Endothelial cell of umbilical vein (primary cell): Measurements from ENCODE around the gene CDCP2. TPM values are rescaled to one million over a fixed set of nuclear protein-coding genes. Genes with fewer than 3 reads are reported as not detected.

ENCODE experiments used
- BruUV-seq: library from RNA; stranded (reverse); fragments of 400-500 nt; replicated peaks from 2 replicates; lab custom pipeline; 2021; lab: Mats Ljungman, UMichigan
- CTCF ChIA-PET: fragments of 300-600, 350-600 bp; sonication (Branson Sonifier 250); formaldehyde crosslinking; loops from one replicate; lab custom pipeline; 2021; ENCODE audit warnings: antibody characterized with exemption, inconsistent platforms; lab: Charles Lee
- POLR2A ChIA-PET: fragments of 300-600, 350-600 bp; sonication (Branson Sonifier 250); formaldehyde crosslinking; loops from one replicate; lab custom pipeline; 2021; ENCODE audit warnings: antibody characterized with exemption, inconsistent platforms; lab: Charles Lee
- DNase-seq: peaks from one replicate; pipeline ENCODE4 v3.0.0-alpha.2; 2011; ENCODE audit warnings: low read depth, low spot score
- FAIRE-seq: peaks from 2 replicates; lab custom pipeline; 2011; peaks lifted over from hg19 to GRCh38; lab: Jason Lieb, UNC
- H2AFZ ChIP-seq: 2 replicates; pipeline ENCODE4 v1.6.0; 2012; ENCODE audit warnings: low read depth, low read length, control low read depth, inconsistent platforms
- H3K27ac ChIP-seq: 2 replicates; pipeline ENCODE4 v1.5.1; 2011; ENCODE audit warnings: low read depth, mild to moderate bottlenecking, control low read depth, low read length, moderate library complexity; ENCODE audit not compliant: insufficient read depth
- H3K27me3 ChIP-seq, 2 experiments: 2 replicates each; pipeline versions ENCODE4 v1.6.0 to v1.6.1; 2011; ENCODE audit warnings: low read length in 2 of 2, mixed read lengths in 1 of 2; ENCODE audit not compliant: control insufficient read depth in 2 of 2, insufficient read depth in 2 of 2
- H3K36me3 ChIP-seq, 2 experiments: 2 replicates in 1 of 2; 3 replicates in 1 of 2; pipeline ENCODE4 v1.5.1; 2011; ENCODE audit warnings: low read length in 2 of 2, mild to moderate bottlenecking in 1 of 2, moderate library complexity in 1 of 2; ENCODE audit not compliant: control insufficient read depth in 2 of 2, insufficient read depth in 2 of 2; ENCODE audit errors: extremely low read depth in 1 of 2
- H3K4me1 ChIP-seq: 3 replicates; pipeline ENCODE4 v1.5.1; 2011; ENCODE audit warnings: mild to moderate bottlenecking, low read length; ENCODE audit not compliant: control insufficient read depth, insufficient read depth; ENCODE audit errors: extremely low read depth
- H3K4me2 ChIP-seq: 2 replicates; pipeline ENCODE4 v1.6.1; 2011; ENCODE audit warnings: low read length, control low read depth, mixed read lengths; ENCODE audit not compliant: insufficient read depth
- H3K4me3 ChIP-seq, 3 experiments: fragments of 200-600 bp in 1 of 3; sonication (generic), shearing (Covaris generic) in 1 of 3; replicated peaks in 1 of 3; 2 replicates each; pipeline ENCODE4 v1.5.1; 2011 to 2016; ENCODE audit warnings: control low read depth in 3 of 3, low read length in 3 of 3, mild to moderate bottlenecking in 2 of 3, inconsistent platforms in 1 of 3, low read depth in 1 of 3, moderate library complexity in 1 of 3; ENCODE audit not compliant: insufficient read depth in 1 of 3
- H3K79me2 ChIP-seq: 2 replicates; pipeline ENCODE4 v1.6.0; 2012; ENCODE audit warnings: low read length, inconsistent platforms; ENCODE audit not compliant: control insufficient read depth, insufficient read depth
- H3K9ac ChIP-seq: replicated peaks from 2 replicates; pipeline ENCODE3; 2011; ENCODE audit warnings: low read length, control low read depth; ENCODE audit not compliant: insufficient read depth; ENCODE audit errors: extremely low read depth
- H3K9me1 ChIP-seq: replicated peaks from 3 replicates; pipeline ENCODE4 v1.6.0; 2011; ENCODE audit warnings: mild to moderate bottlenecking, low read length; ENCODE audit not compliant: control insufficient read depth, insufficient read depth; ENCODE audit errors: extremely low read depth
- H3K9me3 ChIP-seq: replicated peaks from 2 replicates; pipeline ENCODE4 v1.5.1; 2012; ENCODE audit warnings: low read length, inconsistent platforms; ENCODE audit not compliant: control insufficient read depth, insufficient read depth
- H4K20me1 ChIP-seq: replicated peaks from 2 replicates; pipeline ENCODE3; 2011; ENCODE audit warnings: mild to moderate bottlenecking, low read length; ENCODE audit not compliant: control insufficient read depth, insufficient read depth; ENCODE audit errors: extremely low read depth
- FOS ChIP-seq: IDR thresholded peaks from 2 replicates; pipeline ENCODE4 v1.6.1; 2011; ENCODE audit warnings: mild to moderate bottlenecking, low read length, moderate library complexity, borderline replicate concordance; ENCODE audit not compliant: insufficient read depth
- GATA2 ChIP-seq: IDR thresholded peaks from 2 replicates; pipeline ENCODE4 v1.7.0; 2011; ENCODE audit warnings: low read depth, mild to moderate bottlenecking, moderate library complexity, mixed read lengths, low read length; ENCODE audit not compliant: insufficient read length, insufficient read depth
- JUN ChIP-seq: IDR thresholded peaks from 2 replicates; pipeline ENCODE4 v1.6.1; 2011; ENCODE audit warnings: borderline replicate concordance, low read depth; ENCODE audit not compliant: insufficient read length, insufficient read depth
- MYC ChIP-seq: IDR thresholded peaks from one replicate; pipeline ENCODE4 v1.6.1; 2011; ENCODE audit warnings: mild to moderate bottlenecking, low read depth, low read length
- POLR2AphosphoS5 ChIP-seq: IDR thresholded peaks from 2 replicates; pipeline ENCODE4 v1.6.1; 2012; ENCODE audit warnings: low read depth, mild to moderate bottlenecking, control low read depth, low read length, moderate library complexity; ENCODE audit not compliant: insufficient read depth
- dilution Hi-C: fragments of 300-500 bp; cut with MboI; formaldehyde crosslinking; loops from one replicate; pipeline ENCODE4 v1.15.0; 2019; ENCODE audit warnings: low sequenced_read_pairs; ENCODE audit not compliant: extremely low pct_ligation_motif_present
- intact Hi-C: fragments of 100-400 bp; cut with micrococcal nuclease; formaldehyde crosslinking; loops from one replicate; pipeline ENCODE4 v1.10.0; 2022
- polyA plus RNA-seq, 4 experiments: library from polyadenylated mRNA; depleted of rRNA in 3 of 4; stranded (reverse) in 3 of 4; unstranded in 1 of 4; fragments of >200 nt; gene quantifications; 2 replicates each; pipeline versions ENCODE4 v1.2.1 to v1.2.3, GENCODE V29; 2011 to 2012; ENCODE audit warnings: missing spikeins in 1 of 4
- total RNA-seq: library from RNA; stranded (reverse); gene quantifications from 2 replicates; pipeline ENCODE4 v1.2.3, GENCODE V29; 2021
- TF ChIP-seq, protein P1 (sequence below): IDR thresholded peaks from 2 replicates; pipeline ENCODE4 v1.6.1; 2011; ENCODE audit not compliant: insufficient read depth, insufficient read length
- TF ChIP-seq, protein P2 (sequence below), 2 donors: IDR thresholded peaks; 1 replicate in 1 of 2; 2 replicates in 1 of 2; pipeline ENCODE4 v1.5.1; 2011; ENCODE audit warnings: low read length in 2 of 2, mild to moderate bottlenecking in 2 of 2, moderate library complexity in 2 of 2, control low read depth in 1 of 2, inconsistent platforms in 1 of 2, low read depth in 1 of 2; ENCODE audit not compliant: insufficient read depth in 1 of 2; ENCODE audit errors: extremely low read depth in 1 of 2

Gene CDCP2
- total and polyA plus RNA-seq, 2 donors (not counting 3 experiments of a cell fraction or from before 2014, with no cell fraction given), result 0.10 TPM; not detected in 1

DNA sequence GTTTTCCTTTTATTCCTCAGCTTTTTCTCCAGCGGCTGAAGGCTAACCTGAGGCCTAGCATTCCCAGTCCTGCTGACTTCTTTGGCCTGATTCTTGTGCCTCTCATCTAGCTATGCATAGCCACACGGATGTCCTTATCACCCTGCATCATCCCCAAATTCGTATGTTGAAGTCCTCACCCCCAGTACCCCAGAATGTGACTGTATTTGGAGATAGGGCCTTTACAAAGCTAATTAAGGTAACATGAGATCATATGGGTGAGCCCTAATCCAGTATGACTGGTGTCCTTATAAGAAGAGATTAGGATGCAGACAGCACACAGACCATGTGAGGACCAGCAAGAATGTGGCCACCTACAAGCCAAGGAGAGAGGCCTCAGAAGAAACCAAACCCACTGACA lies 44.6 kb downstream of the CDCP2 start:
- Histone ChIP-seq H3K4me3 (no peak overlapping the region), H3K9me3 (no peaks in the 10 kb centered on the region), H4K20me1 (no peaks in the 10 kb centered on the region), H3K9ac (no peak overlapping the region), H3K36me3 (no peaks in the 10 kb centered on the region), H3K4me1 (no peaks in the 10 kb centered on the region), H2AFZ (no peak overlapping the region), H3K79me2 (no peaks in the 10 kb centered on the region), H3K4me2 (no peak overlapping the region), H3K27me3 (no peaks in the 10 kb centered on the region), H3K9me1 (no peaks in the 10 kb centered on the region), H3K27ac (no peak overlapping the region)
- intact Hi-C loops, result no loop called here
- no peak for FAIRE-seq
- no peak for DNase-seq
- CTCF ChIA-PET, result interaction anchor here (0.6 to 1.6 kb wide), 5 partner anchors 13 to 381 kb away, joined by 3 to 9 read pairs (median 3); no protein-coding TSS in a partner anchor
- TF ChIP-seq GATA2 (no peak), POLR2AphosphoS5 (no peak), MYC (no peak), JUN (no peak), FOS (no peak)
- TF ChIP-seq, protein P1, sequence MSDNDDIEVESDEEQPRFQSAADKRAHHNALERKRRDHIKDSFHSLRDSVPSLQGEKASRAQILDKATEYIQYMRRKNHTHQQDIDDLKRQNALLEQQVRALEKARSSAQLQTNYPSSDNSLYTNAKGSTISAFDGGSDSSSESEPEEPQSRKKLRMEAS, result no peak
- BruUV-seq, result no TSS peak
- dilution Hi-C loops, result no loop called here
- POLR2A ChIA-PET, result no interaction called here

GRCh38 chr1:54107131-54107530 lies 45.7 kb downstream of the CDCP2 start:
- FAIRE-seq (no peak), DNase-seq (no peak)
- intact Hi-C loops (no loop called here), dilution Hi-C loops (no loop called here)
- Histone ChIP-seq H3K4me2 (no peak overlapping the region), H3K36me3 (no peaks in the 10 kb centered on the region), H3K4me1 (no peaks in the 10 kb centered on the region), H3K9ac (no peak overlapping the region), H3K27me3 (no peaks in the 10 kb centered on the region), H3K27ac (no peak overlapping the region), H3K4me3 (no peak overlapping the region), H3K9me3 (no peaks in the 10 kb centered on the region), H3K79me2 (no peaks in the 10 kb centered on the region), H2AFZ (no peak overlapping the region), H3K9me1 (no peaks in the 10 kb centered on the region), H4K20me1 (no peaks in the 10 kb centered on the region)
- BruUV-seq, result no TSS peak
- ChIA-PET POLR2A (no interaction called here), CTCF (interaction anchor here (1.6 kb wide), 1 partner anchor 14 kb away, joined by 9 read pairs; no protein-coding TSS in a partner anchor)
- TF ChIP-seq POLR2AphosphoS5, result no peak
- TF ChIP-seq GATA2, result no peak
- TF ChIP-seq, protein P2, sequence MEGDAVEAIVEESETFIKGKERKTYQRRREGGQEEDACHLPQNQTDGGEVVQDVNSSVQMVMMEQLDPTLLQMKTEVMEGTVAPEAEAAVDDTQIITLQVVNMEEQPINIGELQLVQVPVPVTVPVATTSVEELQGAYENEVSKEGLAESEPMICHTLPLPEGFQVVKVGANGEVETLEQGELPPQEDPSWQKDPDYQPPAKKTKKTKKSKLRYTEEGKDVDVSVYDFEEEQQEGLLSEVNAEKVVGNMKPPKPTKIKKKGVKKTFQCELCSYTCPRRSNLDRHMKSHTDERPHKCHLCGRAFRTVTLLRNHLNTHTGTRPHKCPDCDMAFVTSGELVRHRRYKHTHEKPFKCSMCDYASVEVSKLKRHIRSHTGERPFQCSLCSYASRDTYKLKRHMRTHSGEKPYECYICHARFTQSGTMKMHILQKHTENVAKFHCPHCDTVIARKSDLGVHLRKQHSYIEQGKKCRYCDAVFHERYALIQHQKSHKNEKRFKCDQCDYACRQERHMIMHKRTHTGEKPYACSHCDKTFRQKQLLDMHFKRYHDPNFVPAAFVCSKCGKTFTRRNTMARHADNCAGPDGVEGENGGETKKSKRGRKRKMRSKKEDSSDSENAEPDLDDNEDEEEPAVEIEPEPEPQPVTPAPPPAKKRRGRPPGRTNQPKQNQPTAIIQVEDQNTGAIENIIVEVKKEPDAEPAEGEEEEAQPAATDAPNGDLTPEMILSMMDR (IDR thresholded peaks at IDR 0.05; ENCODE audit: extremely low read depth in 1 of 2, insufficient read depth in 1 of 2, low read depth in 1 of 2, low read length in 2 of 2), result peak in 1 of 2 donors; percentile 29
